Peyer's patch (tissue), 4 donors: ENCODE results near the gene COL6A5. TPM values are rescaled to one million over a fixed set of nuclear protein-coding genes. Genes with fewer than 3 reads are reported as not detected.
A peak's percentile ranks its signal among the peaks of the same experiment; 100 is the strongest.

Source experiments
- DNase-seq, 3 donors: peaks; one replicate each; pipeline ENCODE4 v3.0.0-alpha.2; 2017 to 2019
- H3K27ac ChIP-seq, 4 donors: fragments of 200-600 bp; sonication (generic); one replicate each; pipeline ENCODE4 v1.5.1; 2016 to 2019
- H3K27me3 ChIP-seq, 2 donors: fragments of 200-600 bp; sonication (generic); one replicate each; pipeline ENCODE4 v1.5.1; 2019
- H3K36me3 ChIP-seq, 3 donors: fragments of 200-600 bp; sonication (generic); one replicate each; pipeline ENCODE4 v1.5.1; 2016 to 2019
- H3K4me1 ChIP-seq, 4 donors: fragments of 200-600 bp; sonication (generic); one replicate each; pipeline ENCODE4 v1.5.1; 2016 to 2019
- H3K4me3 ChIP-seq, 4 donors: fragments of 200-600 bp; sonication (generic); 1 replicate in 3 of 4; 2 replicates in 1 of 4; pipeline ENCODE4 v1.5.1; 2016 to 2019; ENCODE audit warnings: mild to moderate bottlenecking in 1 of 4
- H3K9me3 ChIP-seq, 4 donors: fragments of 200-600 bp; sonication (generic); one replicate each; pipeline ENCODE4 v1.5.1; 2016 to 2019; ENCODE audit warnings: mild to moderate bottlenecking in 1 of 4
- POLR2A ChIP-seq, 2 donors: fragments of 450-650 bp; IDR thresholded peaks; one replicate each; pipeline ENCODE4 v1.5.1; 2017; ENCODE audit warnings: antibody characterized with exemption in 2 of 2, mild to moderate bottlenecking in 2 of 2, moderate library complexity in 2 of 2
- total RNA-seq, 4 donors: library from RNA; depleted of rRNA; stranded (reverse); fragments of >200 nt; gene quantifications; one replicate each; pipeline ENCODE4 v1.1.0, GENCODE V29; 2016
- TF ChIP-seq, protein P1 (sequence below), 6 experiments: fragments of 450-650 bp in 4 of 6; fragments of 200-600 bp in 2 of 6; sonication (generic) in 1 of 6; IDR thresholded peaks; one replicate each; pipeline ENCODE4 v1.5.1; 2017 to 2019; ENCODE audit warnings: antibody characterized with exemption in 6 of 6, mild to moderate bottlenecking in 3 of 6, moderate library complexity in 1 of 6

COL6A5 gene
- total RNA-seq, 4 donors from 2014 or later: 1.7 TPM; not detected in 3

DNA sequence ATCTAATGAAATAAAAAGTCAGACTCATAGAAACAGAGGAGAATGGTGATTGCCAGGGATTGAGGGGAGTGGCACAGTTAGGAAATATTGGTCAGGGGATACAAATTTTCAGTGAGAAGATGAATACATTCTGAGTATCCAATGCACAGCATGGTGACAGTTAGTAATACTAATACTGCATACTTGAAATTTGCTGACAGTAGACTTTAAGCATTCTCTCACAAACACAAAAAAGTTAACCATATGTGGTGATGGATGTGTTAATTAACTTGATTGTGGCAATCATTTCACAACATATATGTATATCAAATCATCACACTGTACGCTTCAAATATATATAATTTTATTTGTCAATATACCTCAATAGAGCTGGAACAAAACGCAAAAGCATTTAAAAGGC is 162.3 kb downstream of the COL6A5 start:
- no peaks in the 10 kb centered on the region for H3K9me3 ChIP-seq
- no peaks in the 10 kb centered on the region for H3K27me3 ChIP-seq
- no peaks in the 10 kb centered on the region for H3K4me1 ChIP-seq
- DNase-seq: no peak
- H3K4me3 ChIP-seq: no peak overlapping the region
- TF ChIP-seq POLR2A (IDR thresholded peaks at IDR 0.05): no peak
- TF ChIP-seq, protein P1, sequence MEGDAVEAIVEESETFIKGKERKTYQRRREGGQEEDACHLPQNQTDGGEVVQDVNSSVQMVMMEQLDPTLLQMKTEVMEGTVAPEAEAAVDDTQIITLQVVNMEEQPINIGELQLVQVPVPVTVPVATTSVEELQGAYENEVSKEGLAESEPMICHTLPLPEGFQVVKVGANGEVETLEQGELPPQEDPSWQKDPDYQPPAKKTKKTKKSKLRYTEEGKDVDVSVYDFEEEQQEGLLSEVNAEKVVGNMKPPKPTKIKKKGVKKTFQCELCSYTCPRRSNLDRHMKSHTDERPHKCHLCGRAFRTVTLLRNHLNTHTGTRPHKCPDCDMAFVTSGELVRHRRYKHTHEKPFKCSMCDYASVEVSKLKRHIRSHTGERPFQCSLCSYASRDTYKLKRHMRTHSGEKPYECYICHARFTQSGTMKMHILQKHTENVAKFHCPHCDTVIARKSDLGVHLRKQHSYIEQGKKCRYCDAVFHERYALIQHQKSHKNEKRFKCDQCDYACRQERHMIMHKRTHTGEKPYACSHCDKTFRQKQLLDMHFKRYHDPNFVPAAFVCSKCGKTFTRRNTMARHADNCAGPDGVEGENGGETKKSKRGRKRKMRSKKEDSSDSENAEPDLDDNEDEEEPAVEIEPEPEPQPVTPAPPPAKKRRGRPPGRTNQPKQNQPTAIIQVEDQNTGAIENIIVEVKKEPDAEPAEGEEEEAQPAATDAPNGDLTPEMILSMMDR (IDR thresholded peaks at IDR 0.05): no peak
- no peak overlapping the region for H3K27ac ChIP-seq
- H3K36me3 ChIP-seq: no peaks in the 10 kb centered on the region

DNA sequence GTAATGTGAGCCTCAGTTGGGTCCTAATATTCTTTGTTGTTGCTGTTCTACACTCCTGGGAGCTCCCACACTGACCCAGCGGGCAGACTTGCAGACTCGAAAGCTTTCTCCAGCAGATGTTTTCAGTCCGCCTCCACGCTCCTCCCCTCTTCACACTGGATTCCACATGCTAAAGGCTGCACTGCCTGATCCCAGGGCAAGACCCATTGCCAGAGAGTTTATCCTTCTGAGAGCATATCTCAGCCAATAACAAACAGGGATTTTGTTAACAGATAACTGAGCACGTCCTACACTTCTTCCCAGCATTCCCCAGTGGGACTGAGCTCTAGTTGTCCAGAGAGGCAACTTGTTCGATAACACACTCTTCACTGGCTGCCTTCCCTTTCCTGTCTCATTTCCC is 163.5 kb downstream of the COL6A5 start:
- Histone ChIP-seq H3K9me3 (no peaks in the 10 kb centered on the region), H3K4me1 (no peaks in the 10 kb centered on the region), H3K27ac (no peak overlapping the region), H3K4me3 (no peak overlapping the region), H3K36me3 (no peaks in the 10 kb centered on the region), H3K27me3 (no peaks in the 10 kb centered on the region)
- DNase-seq: no peak
- TF ChIP-seq, protein P1 (IDR thresholded peaks at IDR 0.05): no peak
- no peak for TF ChIP-seq POLR2A (IDR thresholded peaks at IDR 0.05)

DNA sequence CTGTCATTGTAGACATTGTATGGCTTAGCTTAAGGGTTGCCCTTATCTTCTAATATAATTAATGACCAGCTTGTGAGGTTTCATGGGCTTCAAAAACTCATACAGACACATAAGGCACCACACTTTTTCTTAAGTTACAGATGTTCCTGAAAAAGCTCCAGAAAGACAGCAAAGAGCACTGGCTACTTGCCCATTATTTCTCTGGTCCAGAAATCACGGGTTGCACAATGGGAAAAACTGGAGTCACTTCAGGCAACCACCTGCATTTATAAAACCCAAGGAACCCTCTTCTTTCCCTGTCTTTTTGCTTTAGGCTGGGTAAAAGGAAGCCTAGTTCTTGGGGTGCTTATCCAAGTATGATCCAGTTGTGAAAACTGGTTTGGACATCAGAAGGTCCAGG is 169.2 kb downstream of the COL6A5 start:
- no peak for DNase-seq
- no peak overlapping the region for H3K4me3 ChIP-seq
- no peak overlapping the region for H3K27ac ChIP-seq
- no peaks in the 10 kb centered on the region for H3K4me1 ChIP-seq
- H3K27me3 ChIP-seq: no peaks in the 10 kb centered on the region
- TF ChIP-seq, protein P1 (IDR thresholded peaks at IDR 0.05): no peak
- no peak for TF ChIP-seq POLR2A (IDR thresholded peaks at IDR 0.05)
- no peaks in the 10 kb centered on the region for H3K36me3 ChIP-seq
- no peaks in the 10 kb centered on the region for H3K9me3 ChIP-seq

DNA sequence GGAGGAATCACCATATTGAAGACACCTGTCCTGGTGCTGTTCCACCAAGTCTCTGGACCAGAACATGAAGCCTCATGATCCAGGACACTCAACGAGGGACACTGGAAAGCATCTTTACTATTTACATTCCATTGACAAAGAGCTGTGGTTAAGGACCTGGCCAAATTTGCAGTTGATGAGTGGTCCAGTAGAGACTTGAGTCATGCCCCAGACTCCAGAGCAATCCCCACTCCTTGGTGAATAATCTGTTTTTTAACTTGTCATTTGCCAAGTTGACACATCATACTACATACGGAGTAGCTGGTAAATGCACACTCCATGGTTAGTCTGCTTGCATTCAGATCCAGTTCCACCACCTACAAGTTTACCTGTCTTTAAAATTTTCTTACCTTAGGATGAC is 170.3 kb downstream of the COL6A5 start:
- Histone ChIP-seq H3K4me1 (no peaks in the 10 kb centered on the region), H3K9me3 (no peaks in the 10 kb centered on the region), H3K36me3 (no peaks in the 10 kb centered on the region), H3K27ac (no peak overlapping the region), H3K27me3 (no peaks in the 10 kb centered on the region), H3K4me3 (no peak overlapping the region)
- TF ChIP-seq, protein P1 (IDR thresholded peaks at IDR 0.05): no peak
- no peak for TF ChIP-seq POLR2A (IDR thresholded peaks at IDR 0.05)
- DNase-seq: no peak

DNA sequence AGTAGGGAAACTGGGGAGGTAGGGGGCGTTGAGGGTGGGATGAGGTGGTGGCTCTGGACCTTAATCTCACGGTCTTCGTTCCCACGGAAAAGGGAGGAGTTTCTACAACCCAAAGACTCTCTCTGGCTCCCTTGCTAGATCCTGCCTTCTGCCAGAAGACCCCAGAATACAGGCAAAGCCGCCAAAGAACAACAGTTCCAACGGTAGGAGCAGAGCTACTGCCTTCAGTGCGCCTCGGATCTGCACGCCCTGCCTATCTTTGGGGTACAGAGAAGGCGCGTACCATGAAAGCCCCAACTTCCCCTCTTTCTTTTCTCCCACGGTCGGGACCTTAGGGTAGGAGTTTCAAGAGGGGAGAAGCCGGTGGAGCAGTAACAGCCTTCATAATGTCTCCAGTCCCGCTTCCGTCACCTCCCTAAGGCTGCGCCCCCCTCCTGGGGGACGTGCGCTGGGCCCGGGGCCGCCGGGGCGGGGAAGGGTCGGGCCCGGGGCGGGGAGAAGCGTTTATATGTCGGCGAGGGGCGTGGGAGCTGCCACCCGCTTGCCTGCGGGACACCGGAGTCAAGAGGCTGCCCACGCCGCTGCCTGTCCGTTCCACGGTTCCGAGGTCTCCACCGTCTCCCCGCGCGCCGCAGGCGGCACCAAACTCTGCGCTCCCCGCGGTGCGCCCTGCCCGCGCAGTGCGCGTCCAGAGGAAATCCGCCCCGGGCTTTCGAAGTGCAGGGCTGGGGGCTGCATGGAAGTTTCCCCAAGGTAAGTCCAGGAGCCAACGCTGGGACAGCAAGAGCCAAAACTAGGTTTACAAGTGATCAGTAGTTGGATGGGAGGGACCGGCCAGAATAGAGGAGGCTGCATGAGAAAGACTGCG is 171.4 kb downstream of the COL6A5 start, which contains the start of gene COL6A6:
TSS of gene COL6A6 (plus strand) at position 533 of the 868 bp plus-strand sequence. CDS start 43,188 bp downstream, outside the sequence.
- H3K4me3 ChIP-seq: peak within 1 kb of the TSS in 1 of 4 donors; percentile 3
- TF ChIP-seq POLR2A (IDR thresholded peaks at IDR 0.05): no peak
- TF ChIP-seq, protein P1 (IDR thresholded peaks at IDR 0.05): no peak
- DNase-seq: peak in 1 of 3 donors; percentile 37
- H3K27ac ChIP-seq: no peak within 1 kb of the TSS
- no peaks in the 10 kb centered on the region for H3K9me3 ChIP-seq
- no peaks in the 10 kb centered on the region for H3K36me3 ChIP-seq
- H3K27me3 ChIP-seq: no peaks in the 10 kb centered on the region
- no peaks in the 10 kb centered on the region for H3K4me1 ChIP-seq
